Astrocyte of the cerebellum (primary cell): Measurements from ENCODE around the gene UGT2A1.

Source experiments
- DNase-seq: peaks from one replicate; pipeline ENCODE4 v3.0.0-alpha.2; 2011; ENCODE audit warnings: low read depth
- H3K4me3 ChIP-seq: 2 replicates; pipeline ENCODE4 v1.5.1; 2011; ENCODE audit warnings: mild to moderate bottlenecking, low read depth, low read length, moderate library complexity
- CTCF ChIP-seq: IDR thresholded peaks from 2 replicates; pipeline ENCODE4 v1.5.1; 2012; ENCODE audit warnings: low read length, low read depth, moderate library complexity, mild to moderate bottlenecking; ENCODE audit errors: missing control alignments
- in situ Hi-C: cut with HindIII; loops from 2 replicates; pipeline ENCODE4 v1.10.0; 2017; ENCODE audit warnings: low sequenced_read_pairs

UGT2A1 gene

GRCh38 chr4:69600013-69600412 is 53.0 kb downstream of the UGT2A1 start:
- H3K4me3 ChIP-seq, result no peak overlapping the region
- no peak for DNase-seq
- in situ Hi-C loops, result no loop called here
- TF ChIP-seq CTCF, result no peak

GRCh38 chr4:69594382-69594781 is 58.7 kb downstream of the UGT2A1 start:
- no peak for DNase-seq
- TF ChIP-seq CTCF, result no peak
- H3K4me3 ChIP-seq, result no peak overlapping the region
- in situ Hi-C loops, result no loop called here

GRCh38 chr4:69591364-69591763 is 61.7 kb downstream of the UGT2A1 start:
- in situ Hi-C loops, result no loop called here
- DNase-seq, result no peak
- TF ChIP-seq CTCF, result no peak

GRCh38 chr4:69589884-69590283 is 63.2 kb downstream of the UGT2A1 start:
- no peak overlapping the region for H3K4me3 ChIP-seq
- no peak for TF ChIP-seq CTCF
- DNase-seq, result no peak
- in situ Hi-C loops, result no loop called here

More at GRCh38 chr4:69591364-69591763, 61.7 kb downstream of the UGT2A1 start:
- H3K4me3 ChIP-seq, result no peak overlapping the region

- TF ChIP-seq CTCF, result no peak
- DNase-seq, result no peak
- H3K4me3 ChIP-seq, result no peak overlapping the region
- in situ Hi-C loops, result no loop called here
These were observed 68.9 kb downstream of the UGT2A1 start for GRCh38 chr4:69584135-69584534.

GRCh38 chr4:69583543-69583942 is 69.5 kb downstream of the UGT2A1 start:
- H3K4me3 ChIP-seq, result no peak overlapping the region
- DNase-seq, result no peak
- TF ChIP-seq CTCF, result no peak
- in situ Hi-C loops, result no loop called here

- in situ Hi-C loops, result no loop called here
These were observed 75.8 kb downstream of the UGT2A1 start for GRCh38 chr4:69577245-69577644.

More at GRCh38 chr4:69577245-69577644, 75.8 kb downstream of the UGT2A1 start:
- H3K4me3 ChIP-seq, result no peak overlapping the region
- no peak for DNase-seq
- TF ChIP-seq CTCF, result no peak
